SK-N-SH treated with all-trans-retinoic acid at 6 μM for 48 hours (cell line): Measurements from ENCODE around the gene CRYBG1.

Experiments
- ARNTL ChIP-seq: fragments of 450-650 bp; formaldehyde crosslinking; IDR thresholded peaks from 2 replicates; pipeline ENCODE4 v1.5.0; 2020; ENCODE audit warnings: low read depth, mild to moderate bottlenecking, moderate library complexity, borderline replicate concordance
- BACH2 ChIP-seq: fragments of 250-450 bp; sonication (Bioruptor Pico); IDR thresholded peaks from 2 replicates; pipeline ENCODE4 v1.9.0; 2021; ENCODE audit warnings: mild to moderate bottlenecking, borderline replicate concordance
- CSDC2 ChIP-seq: fragments of 250-450 bp; sonication (Bioruptor Pico); IDR thresholded peaks from 2 replicates; pipeline ENCODE4 v1.5.0; 2020; ENCODE audit warnings: mild to moderate bottlenecking, moderate library complexity
- ISL1 ChIP-seq: fragments of 250-450 bp; sonication (Bioruptor Pico); IDR thresholded peaks from 2 replicates; pipeline ENCODE4 v2.1.2; 2022; ENCODE audit warnings: mild to moderate bottlenecking, moderate library complexity
- PATZ1 ChIP-seq: fragments of 250-450 bp; sonication (Bioruptor Pico); IDR thresholded peaks from 2 replicates; pipeline ENCODE4 v1.8.0; 2020; ENCODE audit warnings: mild to moderate bottlenecking, moderate library complexity, borderline replicate concordance
- RARB ChIP-seq: fragments of 250-450 bp; sonication (Bioruptor Pico); IDR thresholded peaks from 2 replicates; pipeline ENCODE4 v1.8.0; 2021; ENCODE audit warnings: mild to moderate bottlenecking, moderate library complexity
- SNAI2 ChIP-seq: fragments of 250-450 bp; sonication (Bioruptor Pico); IDR thresholded peaks from 2 replicates; pipeline ENCODE4 v1.5.0; 2020; ENCODE audit warnings: mild to moderate bottlenecking, moderate library complexity
- ZC3H10 ChIP-seq: fragments of 250-450 bp; sonication (Bioruptor Pico); IDR thresholded peaks from 2 replicates; pipeline ENCODE4 v1.5.1; 2021; ENCODE audit warnings: mild to moderate bottlenecking, moderate library complexity
- ZFP3 ChIP-seq: fragments of 250-450 bp; sonication (Bioruptor Pico); IDR thresholded peaks from 2 replicates; pipeline ENCODE4 v1.5.0; 2020; ENCODE audit warnings: mild to moderate bottlenecking, moderate library complexity
- ZFP30 ChIP-seq: fragments of 450-650 bp; formaldehyde crosslinking; IDR thresholded peaks from 2 replicates; pipeline ENCODE4 v1.5.0; 2022; ENCODE audit warnings: mild to moderate bottlenecking, moderate library complexity
- TF ChIP-seq, protein P1 (sequence below): fragments of 250-450 bp; sonication (Bioruptor Pico); IDR thresholded peaks from 2 replicates; pipeline ENCODE4 v1.5.1; 2020; ENCODE audit warnings: low read depth, mild to moderate bottlenecking, moderate library complexity

DNA sequence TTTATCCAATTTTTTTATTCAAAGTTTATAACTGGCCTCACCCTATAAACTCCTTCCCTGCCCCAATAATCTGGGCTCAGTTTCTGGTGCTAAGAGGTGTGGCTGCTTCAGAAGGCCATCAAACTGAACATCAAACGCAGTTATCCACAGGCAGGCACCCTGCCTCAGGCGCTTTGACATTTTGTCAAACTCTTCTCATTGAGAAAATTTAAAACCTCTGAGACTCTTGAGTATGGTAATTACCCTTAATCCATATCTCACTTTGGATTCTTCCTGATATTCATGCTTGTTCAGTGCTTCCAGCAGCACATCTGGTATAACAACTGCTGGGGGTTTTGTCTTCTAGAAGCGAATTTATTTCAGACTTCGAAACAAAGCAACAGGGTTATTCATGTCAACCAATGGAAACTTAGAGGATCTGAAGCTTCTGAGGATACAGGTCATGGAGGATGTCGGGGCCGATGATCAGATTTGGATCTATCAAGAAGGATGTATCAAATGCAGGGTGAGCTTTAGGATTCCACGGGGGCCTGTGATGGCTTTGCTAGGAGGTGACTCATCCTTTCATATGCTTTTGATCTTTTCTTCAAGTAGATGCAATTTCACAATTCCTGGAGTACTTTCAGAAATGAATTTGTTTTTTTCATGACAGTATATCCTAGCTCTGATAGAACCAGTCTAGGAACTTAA, 200.6 kb downstream of the CRYBG1 start:
- TF ChIP-seq, protein P1, sequence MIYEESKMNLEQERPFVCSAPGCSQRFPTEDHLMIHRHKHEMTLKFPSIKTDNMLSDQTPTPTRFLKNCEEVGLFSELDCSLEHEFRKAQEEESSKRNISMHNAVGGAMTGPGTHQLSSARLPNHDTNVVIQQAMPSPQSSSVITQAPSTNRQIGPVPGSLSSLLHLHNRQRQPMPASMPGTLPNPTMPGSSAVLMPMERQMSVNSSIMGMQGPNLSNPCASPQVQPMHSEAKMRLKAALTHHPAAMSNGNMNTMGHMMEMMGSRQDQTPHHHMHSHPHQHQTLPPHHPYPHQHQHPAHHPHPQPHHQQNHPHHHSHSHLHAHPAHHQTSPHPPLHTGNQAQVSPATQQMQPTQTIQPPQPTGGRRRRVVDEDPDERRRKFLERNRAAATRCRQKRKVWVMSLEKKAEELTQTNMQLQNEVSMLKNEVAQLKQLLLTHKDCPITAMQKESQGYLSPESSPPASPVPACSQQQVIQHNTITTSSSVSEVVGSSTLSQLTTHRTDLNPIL (CRISPR knock-in tag), result no peak
- TF ChIP-seq ZC3H10, result no peak
- TF ChIP-seq ARNTL (CRISPR knock-in tag), result no peak
- no peak for TF ChIP-seq CSDC2 (CRISPR knock-in tag)
- TF ChIP-seq ZFP30 (CRISPR knock-in tag), result no peak
- TF ChIP-seq ISL1 (CRISPR knock-in tag), result no peak
- no peak for TF ChIP-seq RARB (CRISPR knock-in tag)
- no peak for TF ChIP-seq PATZ1 (CRISPR knock-in tag)
- no peak for TF ChIP-seq ZFP3 (CRISPR knock-in tag)
- no peak for TF ChIP-seq SNAI2 (CRISPR knock-in tag)
- no peak for TF ChIP-seq BACH2 (CRISPR knock-in tag)
